ENCODE results near the gene FMR1NB. TPM values are rescaled to one million over a fixed set of nuclear protein-coding genes. Genes with fewer than 3 reads are reported as not detected.

The FMR1NB gene
- total and polyA plus RNA-seq, 2 experiments from 2014 or later: not detected

- Histone ChIP-seq H3K4me3 (no peak overlapping the region), H3K27me3 (no peaks in the 10 kb centered on the region), H3K9me3 (ENCODE audit: low read depth) (no peaks in the 10 kb centered on the region), H3K27ac (no peak overlapping the region), H3K4me1 (ENCODE audit: low read depth) (no peaks in the 10 kb centered on the region), H3K36me3 (no peaks in the 10 kb centered on the region)
- DNase-seq (ENCODE audit: low read depth in 1 of 2, low spot score in 1 of 2): no peak
- TF ChIP-seq CTCF (IDR thresholded peaks at IDR 0.05; ENCODE audit: low read depth, low read length): no peak
These were observed 88.8 kb downstream of the FMR1NB start for GRCh38 chrX:148069759-148070503.

GRCh38 chrX:148070504-148070877, 89.4 kb downstream of the FMR1NB start:
- no peaks in the 10 kb centered on the region for H3K9me3 ChIP-seq (ENCODE audit: low read depth)
- no peak overlapping the region for H3K27ac ChIP-seq
- H3K36me3 ChIP-seq: no peaks in the 10 kb centered on the region
- H3K4me1 ChIP-seq (ENCODE audit: low read depth): no peaks in the 10 kb centered on the region
- no peak overlapping the region for H3K4me3 ChIP-seq
- no peaks in the 10 kb centered on the region for H3K27me3 ChIP-seq
- no peak for DNase-seq (ENCODE audit: low read depth in 1 of 2, low spot score in 1 of 2)
- no peak for TF ChIP-seq CTCF (IDR thresholded peaks at IDR 0.05; ENCODE audit: low read depth, low read length)

Other genes with a start within 250 kb of the FMR1NB start
- gene FMR1, start 69.4 kb upstream of the FMR1NB start, total RNA-seq: 29.1 and 34.5 TPM in 2 replicates
- gene FMR1, start 69.4 kb upstream of the FMR1NB start, polyA plus RNA-seq: 31.1 and 52.4 TPM in 2 replicates